Activated naive CD8-positive, alpha-beta T cell treated with anti-CD3 and anti-CD28 coated beads, Interleukin-2, amount 50 U/mL, for 24 hours (primary cell): ENCODE results near the gene OR4B1.
"Not testable (repeated sequence)": the region's sequence is repeated elsewhere in the genome, so short reads cannot be mapped to it uniquely, and the experiment has no call there.

ENCODE experiments used
- ATAC-seq: fragments of 150-1000 bp; cut with Tn5 transposase; one replicate; pipeline ENCODE4 v1.10.0; 2021
- DNase-seq: peaks from one replicate; pipeline ENCODE4 v3.0.0; 2021
- H3K27ac Mint-ChIP-seq: one replicate; pipeline ENCODE4 v1.8.0; 2021; ENCODE audit warnings: mild to moderate bottlenecking, mixed read lengths
- H3K27me3 Mint-ChIP-seq: one replicate; pipeline ENCODE4 v1.8.0; 2021; ENCODE audit warnings: mixed read lengths
- H3K36me3 Mint-ChIP-seq: one replicate; pipeline ENCODE4 v1.8.0; 2021; ENCODE audit warnings: low read depth, mixed read lengths
- H3K4me1 Mint-ChIP-seq: one replicate; pipeline ENCODE4 v1.8.0; 2021; ENCODE audit warnings: mixed read lengths
- H3K4me3 Mint-ChIP-seq: one replicate; pipeline ENCODE4 v1.8.0; 2021; ENCODE audit warnings: mild to moderate bottlenecking, moderate library complexity, mixed read lengths
- H3K9me3 Mint-ChIP-seq: one replicate; pipeline ENCODE4 v1.8.0; 2021; ENCODE audit warnings: mixed read lengths

OR4B1 gene

DNA sequence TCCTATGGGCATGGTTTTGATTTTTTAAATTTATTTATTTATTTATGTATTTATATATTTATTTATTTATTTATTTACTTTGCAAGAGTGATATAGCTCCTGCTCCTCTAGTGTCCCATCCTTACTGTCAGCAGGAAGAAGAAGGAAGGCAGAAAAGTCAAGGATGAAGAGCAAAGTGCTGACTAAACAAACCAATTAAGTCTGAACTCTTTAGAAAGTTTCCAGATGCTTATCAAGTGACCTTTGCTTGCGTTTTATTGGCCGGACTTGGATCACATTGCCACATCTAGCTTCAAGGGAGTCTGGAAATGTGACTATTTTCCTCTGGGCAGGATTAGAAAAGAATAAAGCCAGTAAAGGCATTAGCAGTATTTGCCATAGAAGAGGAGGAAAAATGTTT is 8.7 kb upstream of the OR4B1 start:
- ATAC-seq = no peak
- peaks cover 11% of the 10 kb centered on the region for H3K27me3 Mint-ChIP-seq
- H3K9me3 Mint-ChIP-seq = no peaks in the 10 kb centered on the region
- no peak for DNase-seq
- H3K36me3 Mint-ChIP-seq = no peaks in the 10 kb centered on the region
- H3K27ac Mint-ChIP-seq = no peak overlapping the region
- H3K4me3 Mint-ChIP-seq = no peak overlapping the region
- no peaks in the 10 kb centered on the region for H3K4me1 Mint-ChIP-seq

DNA sequence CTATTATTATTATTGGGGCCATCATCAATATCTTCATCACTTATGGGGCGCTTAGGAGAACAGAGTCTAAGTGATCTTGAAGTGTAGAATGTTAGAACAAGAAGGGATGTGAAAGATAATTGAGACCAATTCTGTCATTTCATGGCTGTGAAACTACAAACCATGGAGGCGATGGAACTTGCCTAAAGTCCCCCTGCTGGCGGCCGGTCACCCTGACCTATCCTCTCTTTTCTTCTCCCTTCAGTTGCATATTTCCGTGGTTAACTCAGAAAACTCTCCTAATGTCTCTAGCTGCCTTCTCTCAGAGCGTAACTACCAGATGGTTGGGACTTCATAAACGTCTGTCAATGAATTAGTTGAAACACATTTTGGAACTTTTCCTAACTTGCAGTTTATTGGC is 6.6 kb upstream of the OR4B1 start:
- Mint-ChIP-seq H3K27me3 (peaks cover 11% of the 10 kb centered on the region), H3K4me1 (no peaks in the 10 kb centered on the region), H3K27ac (no peak overlapping the region), H3K9me3 (no peaks in the 10 kb centered on the region), H3K4me3 (no peak overlapping the region), H3K36me3 (no peaks in the 10 kb centered on the region)
- DNase-seq (no peak), ATAC-seq (no peak)

DNA sequence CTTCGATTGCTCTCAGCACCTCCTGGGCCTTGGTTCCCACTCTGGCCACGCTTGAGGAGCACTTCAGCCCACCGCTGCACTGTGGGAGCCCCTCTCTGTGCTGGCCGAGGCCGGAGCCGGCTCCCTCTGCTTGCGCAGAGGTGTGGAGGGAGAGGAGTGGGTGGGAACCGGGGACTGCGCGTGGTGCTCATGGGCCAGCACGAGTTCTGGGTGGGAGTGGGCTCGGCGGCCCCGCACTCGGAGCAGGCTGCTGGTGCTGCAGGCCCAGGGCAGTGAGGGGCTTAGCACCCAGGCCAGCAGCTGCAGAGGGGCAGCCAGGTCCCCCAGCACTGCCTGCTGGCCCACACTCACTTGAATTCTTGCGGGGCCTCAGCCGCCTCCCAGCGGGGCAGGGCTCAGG is 12.2 kb downstream of the OR4B1 start:
- Mint-ChIP-seq H3K27ac (no peak overlapping the region), H3K4me1 (no peaks in the 10 kb centered on the region), H3K27me3 (no peaks in the 10 kb centered on the region), H3K9me3 (peaks cover 7% of the 10 kb centered on the region), H3K4me3 (no peak overlapping the region), H3K36me3 (no peaks in the 10 kb centered on the region)
- DNase-seq (no peak), ATAC-seq (no peak)

DNA sequence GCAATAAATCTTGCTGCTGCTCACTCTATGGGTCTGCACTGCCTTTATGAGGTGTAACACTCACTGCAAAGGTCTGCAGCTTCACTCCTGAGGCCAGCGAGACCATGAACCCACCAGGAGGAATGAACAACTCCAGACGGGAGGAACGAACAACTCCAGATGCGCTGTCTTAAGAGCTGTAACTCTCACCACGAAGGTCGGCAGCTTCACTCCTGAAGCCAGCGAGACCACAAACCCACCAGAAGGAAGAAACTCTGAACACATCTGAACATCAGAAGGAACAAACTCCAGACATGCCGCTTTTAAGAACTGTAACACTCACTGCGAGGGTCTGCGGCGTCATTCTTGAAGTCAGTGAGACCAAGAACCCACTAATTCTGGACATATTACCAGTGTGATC is 13.4 kb downstream of the OR4B1 start:
- not testable (repeated sequence) for H3K36me3 Mint-ChIP-seq, H3K27me3 Mint-ChIP-seq, H3K4me3 Mint-ChIP-seq, DNase-seq, H3K4me1 Mint-ChIP-seq, ATAC-seq, H3K27ac Mint-ChIP-seq, H3K9me3 Mint-ChIP-seq

DNA sequence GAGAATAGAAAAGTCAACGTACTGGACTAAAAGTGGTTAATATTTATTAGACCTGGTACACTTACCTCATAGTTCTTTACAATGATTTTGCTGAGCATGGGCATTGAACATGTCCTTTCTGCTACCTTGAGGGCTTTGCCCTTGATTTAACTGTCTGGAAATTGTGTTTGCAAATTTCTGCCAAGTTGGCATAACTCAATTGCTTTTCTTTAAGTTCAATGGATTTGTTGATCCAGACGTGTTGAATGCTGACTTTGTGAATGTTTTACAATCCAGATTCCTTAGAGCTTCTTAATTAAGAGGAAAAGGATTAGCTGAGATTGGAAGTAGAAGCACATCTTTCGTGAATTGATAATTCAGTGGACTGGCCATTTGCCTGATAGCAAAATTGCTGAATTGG is 21.1 kb downstream of the OR4B1 start:
- ATAC-seq (no peak), DNase-seq (no peak)
- no peak overlapping the region for H3K27ac Mint-ChIP-seq
- peaks cover 9% of the 10 kb centered on the region for H3K27me3 Mint-ChIP-seq
- H3K36me3 Mint-ChIP-seq = no peaks in the 10 kb centered on the region
- H3K4me1 Mint-ChIP-seq = no peaks in the 10 kb centered on the region
- H3K9me3 Mint-ChIP-seq = peaks cover 4% of the 10 kb centered on the region
- H3K4me3 Mint-ChIP-seq = no peak overlapping the region

DNA sequence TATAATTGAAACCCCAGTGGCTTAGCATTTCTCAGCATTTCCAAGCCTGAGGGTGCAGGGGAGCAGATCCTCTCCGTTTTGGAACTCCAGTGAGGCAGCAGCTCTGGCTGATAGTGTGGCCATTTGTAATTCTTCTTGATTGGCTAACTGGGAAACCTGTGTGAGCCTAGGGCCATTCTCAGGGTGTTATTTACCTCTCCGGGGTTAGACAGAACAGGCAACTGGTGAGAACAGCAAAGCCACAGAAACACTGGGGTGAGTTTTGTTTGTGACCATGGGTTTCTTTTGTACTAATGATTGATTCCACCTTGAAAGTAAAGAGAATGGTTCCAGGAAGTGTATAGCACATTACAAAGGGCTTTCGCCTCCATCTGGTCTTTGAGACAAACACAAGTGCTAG is 25.9 kb downstream of the OR4B1 start:
- no peak for ATAC-seq

DNA sequence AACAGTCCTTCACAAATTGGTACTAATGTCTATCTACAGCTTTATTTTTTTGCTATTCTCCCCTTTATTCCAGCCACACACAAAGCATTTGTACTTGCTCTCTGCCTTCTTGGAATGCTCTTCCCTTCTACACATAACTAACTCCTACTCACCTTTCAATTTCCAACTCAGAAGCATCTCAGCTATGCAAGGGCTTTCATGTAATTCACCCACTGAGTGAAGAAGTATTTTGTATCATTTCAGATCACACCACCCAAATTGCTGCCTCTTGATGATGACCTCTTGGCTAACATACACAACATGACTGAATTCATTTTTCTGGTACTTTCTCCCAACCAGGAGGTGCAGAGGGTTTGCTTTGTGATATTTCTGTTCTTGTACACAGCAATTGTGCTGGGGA is 28.2 kb downstream of the OR4B1 start, which contains the start of gene OR4X2:
Gene OR4X2 (plus strand): TSS at position 301 of the 400 bp plus-strand sequence. CDS start 0 bp downstream, at position 301.
- H3K4me1 Mint-ChIP-seq = no peaks in the 10 kb centered on the region
- H3K9me3 Mint-ChIP-seq = peaks cover 8% of the 10 kb centered on the region
- H3K4me3 Mint-ChIP-seq = no peak within 1 kb of the TSS
- no peaks in the 10 kb centered on the region for H3K36me3 Mint-ChIP-seq
- peaks cover 13% of the 10 kb centered on the region for H3K27me3 Mint-ChIP-seq
- DNase-seq = no peak
- no peak for ATAC-seq
- H3K27ac Mint-ChIP-seq = no peak within 1 kb of the TSS

More for the DNA sequence above, 25.9 kb downstream of the OR4B1 start:
- H3K4me3 Mint-ChIP-seq = no peak overlapping the region
- no peaks in the 10 kb centered on the region for H3K36me3 Mint-ChIP-seq
- H3K27me3 Mint-ChIP-seq = peaks cover 13% of the 10 kb centered on the region
- no peaks in the 10 kb centered on the region for H3K9me3 Mint-ChIP-seq
- no peaks in the 10 kb centered on the region for H3K4me1 Mint-ChIP-seq
- no peak for DNase-seq
- no peak overlapping the region for H3K27ac Mint-ChIP-seq

DNA sequence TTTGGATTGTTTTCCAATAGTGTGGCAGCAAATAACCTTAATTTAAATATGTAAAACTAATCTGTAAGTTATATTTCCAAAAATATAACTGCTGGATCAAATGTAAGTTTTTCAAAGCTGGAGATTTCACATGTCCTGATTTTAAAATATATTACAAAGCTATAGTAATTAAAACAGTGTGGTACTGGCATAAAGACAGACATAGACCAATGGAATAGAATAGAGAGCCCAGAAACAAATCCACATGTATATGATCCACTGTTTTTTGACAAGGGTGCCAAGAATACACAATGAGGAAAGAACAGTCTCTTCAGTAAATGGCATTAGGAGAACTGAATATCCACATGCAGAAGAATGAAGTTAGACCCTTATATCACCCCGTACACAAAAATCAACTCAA is 32.3 kb downstream of the OR4B1 start:
- H3K4me1 Mint-ChIP-seq = no peaks in the 10 kb centered on the region
- H3K9me3 Mint-ChIP-seq = peaks cover 8% of the 10 kb centered on the region
- H3K27ac Mint-ChIP-seq = no peak overlapping the region
- H3K27me3 Mint-ChIP-seq = peaks cover 13% of the 10 kb centered on the region
- DNase-seq = no peak
- ATAC-seq = no peak
- H3K4me3 Mint-ChIP-seq = no peak overlapping the region
- H3K36me3 Mint-ChIP-seq = no peaks in the 10 kb centered on the region

DNA sequence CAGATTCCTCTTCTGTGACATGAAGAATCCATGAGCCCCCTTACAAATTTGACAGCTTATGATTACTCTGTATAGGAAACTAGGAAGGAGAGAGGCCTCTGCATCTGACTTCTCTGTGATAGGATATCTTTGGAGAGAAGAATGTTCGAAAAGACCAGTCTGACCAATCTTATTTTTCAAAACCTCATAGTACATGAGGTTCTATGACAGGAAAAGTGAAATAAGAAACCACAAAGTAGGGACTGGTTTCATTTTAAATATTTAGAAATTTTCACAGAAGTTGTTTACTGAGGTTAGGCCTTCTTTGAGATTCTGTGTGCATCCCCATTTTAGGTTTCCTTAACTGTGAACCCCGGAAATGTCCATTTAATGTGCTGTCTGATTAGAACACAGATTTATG is 45.0 kb downstream of the OR4B1 start:
- ATAC-seq = no peak
- Mint-ChIP-seq H3K27ac (no peak overlapping the region), H3K9me3 (no peaks in the 10 kb centered on the region), H3K36me3 (no peaks in the 10 kb centered on the region), H3K4me1 (no peaks in the 10 kb centered on the region), H3K4me3 (no peak overlapping the region), H3K27me3 (peaks cover 5% of the 10 kb centered on the region)
- no peak for DNase-seq

DNA sequence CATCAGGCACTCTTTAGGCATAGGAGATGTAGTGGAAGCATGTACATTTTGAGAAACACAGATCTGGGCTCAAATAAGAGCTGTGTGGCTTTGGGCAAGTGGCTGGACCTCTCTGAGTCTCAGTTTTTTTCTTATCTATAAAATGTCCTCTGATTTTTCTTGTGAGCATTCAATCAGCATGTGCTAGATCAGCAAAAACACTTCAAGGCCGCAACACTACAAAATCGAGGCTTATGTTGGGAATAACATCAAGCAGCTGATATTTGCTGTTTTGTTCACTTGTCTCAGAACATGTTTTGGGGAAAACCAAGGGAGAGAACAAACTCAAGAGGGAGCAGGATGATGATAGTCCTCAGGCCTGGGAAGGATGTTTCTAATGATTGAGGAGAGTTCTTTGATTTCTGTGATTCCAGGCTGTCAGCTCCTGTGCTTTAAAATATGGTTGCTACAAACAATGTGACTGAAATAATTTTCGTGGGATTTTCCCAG is 46.9 kb downstream of the OR4B1 start, which contains the start of gene OR4X1:
Gene OR4X1 (plus strand): TSS at position 439 of the 489 bp plus-strand sequence. CDS start 0 bp downstream, at position 439.
- DNase-seq = no peak
- H3K4me1 Mint-ChIP-seq = no peaks in the 10 kb centered on the region
- H3K27me3 Mint-ChIP-seq = peaks cover 4% of the 10 kb centered on the region
- no peaks in the 10 kb centered on the region for H3K36me3 Mint-ChIP-seq
- no peak within 1 kb of the TSS for H3K27ac Mint-ChIP-seq
- ATAC-seq = no peak
- no peak within 1 kb of the TSS for H3K4me3 Mint-ChIP-seq
- H3K9me3 Mint-ChIP-seq = no peaks in the 10 kb centered on the region
